HepG2 (cell line): ENCODE results near the gene SPTBN4. TPM values are rescaled to one million over a fixed set of nuclear protein-coding genes. Genes with fewer than 3 reads are reported as not detected.

ENCODE experiments used
- CHD4 ChIP-seq: fragments of 200-600 bp; sonication (generic); IDR thresholded peaks from 2 replicates; pipeline ENCODE4 v1.7.0; 2017; ENCODE audit warnings: mild to moderate bottlenecking, low read length, borderline replicate concordance
- ELF4 ChIP-seq: sonication (generic); formaldehyde crosslinking; IDR thresholded peaks from 2 replicates; pipeline ENCODE4 v1.5.0; 2020; ENCODE audit warnings: missing genetic modification reagents, mild to moderate bottlenecking, moderate library complexity, borderline replicate concordance
- FOXA3 ChIP-seq: IDR thresholded peaks from 2 replicates; pipeline ENCODE4 v1.6.1; 2016; ENCODE audit warnings: missing genetic modification reagents, missing compliant biosample characterization
- HNRNPH1 ChIP-seq: fragments of 200-400 bp; formaldehyde crosslinking; optimal IDR thresholded peaks from 2 replicates; pipeline ENCODE3; 2017; ENCODE audit warnings: mild to moderate bottlenecking, low read depth, low read length
- NFAT5 ChIP-seq: sonication (generic); formaldehyde crosslinking; IDR thresholded peaks from 2 replicates; pipeline ENCODE4 v1.4.0; 2020; ENCODE audit warnings: missing genetic modification reagents
- NFKBIZ ChIP-seq: IDR thresholded peaks from 2 replicates; pipeline ENCODE4 v1.6.1; 2018; ENCODE audit warnings: missing genetic modification reagents, missing compliant biosample characterization
- NR2F2 ChIP-seq: IDR thresholded peaks from 2 replicates; pipeline ENCODE4 v1.6.1; 2012; ENCODE audit warnings: low read depth, inconsistent platforms, borderline replicate concordance
- RAD21 ChIP-seq: fragments of 450-650 bp; formaldehyde crosslinking; IDR thresholded peaks from 2 replicates; pipeline ENCODE4 v1.5.0; 2020; ENCODE audit warnings: mild to moderate bottlenecking
- RXRA ChIP-seq: sonication (generic); formaldehyde crosslinking; IDR thresholded peaks from 2 replicates; pipeline ENCODE4 v1.5.1; 2020; ENCODE audit warnings: missing genetic modification reagents
- SIX1 ChIP-seq: sonication (generic); formaldehyde crosslinking; IDR thresholded peaks from 2 replicates; pipeline ENCODE4 v1.4.0; 2020; ENCODE audit warnings: missing genetic modification reagents, borderline replicate concordance
- TCF12 ChIP-seq, 2 experiments: fragments of 450-650 bp in 1 of 2; sonication (generic) in 1 of 2; formaldehyde crosslinking in 1 of 2; IDR thresholded peaks; 2 replicates each; pipeline versions ENCODE4 v1.6.1 to v1.8.0; 2017 to 2022; ENCODE audit warnings: antibody characterized with exemption in 1 of 2, mild to moderate bottlenecking in 1 of 2, missing genetic modification reagents in 1 of 2, moderate library complexity in 1 of 2
- TSC22D2 ChIP-seq: sonication (generic); formaldehyde crosslinking; IDR thresholded peaks from 2 replicates; pipeline ENCODE4 v1.5.1; 2020; ENCODE audit warnings: missing genetic modification reagents, mild to moderate bottlenecking, borderline replicate concordance
- ZBTB2 ChIP-seq: sonication (generic); formaldehyde crosslinking; IDR thresholded peaks from 2 replicates; pipeline ENCODE4 v1.8.0; 2022; ENCODE audit warnings: low read depth, missing genetic modification reagents
- ZBTB33 ChIP-seq: sonication (generic); formaldehyde crosslinking; IDR thresholded peaks from 2 replicates; pipeline ENCODE4 v1.4.0; 2020; ENCODE audit warnings: missing genetic modification reagents
- ZBTB34 ChIP-seq: sonication (generic); formaldehyde crosslinking; IDR thresholded peaks from 2 replicates; pipeline ENCODE4 v1.8.0; 2022; ENCODE audit warnings: mild to moderate bottlenecking, missing genetic modification reagents
- ZNF431 ChIP-seq: sonication (generic); formaldehyde crosslinking; IDR thresholded peaks from 2 replicates; pipeline ENCODE4 v1.9.0; 2022; ENCODE audit warnings: missing genetic modification reagents, low read depth, mild to moderate bottlenecking, borderline replicate concordance
- polyA plus RNA-seq, 8 experiments: library from polyadenylated mRNA; depleted of rRNA in 3 of 8; stranded (reverse) in 7 of 8; unstranded in 1 of 8; fragments of >200 nt; fragmentation: Illumina TruSeq in 4 of 8; extraction: Trizol in 4 of 8; gene quantifications; 2 replicates each; pipeline versions ENCODE4 v1.2.1 to v1.2.3, GENCODE V29; 2011 to 2016; ENCODE audit warnings: low read depth in 4 of 8, missing spikeins in 1 of 8, mixed read lengths in 1 of 8; ENCODE audit not compliant: insufficient read depth in 1 of 8
- total RNA-seq, 5 experiments: library from RNA; depleted of rRNA; stranded (reverse); fragments of >200 nt; fragmentation: Illumina TruSeq; extraction: Trizol; gene quantifications; 2 replicates each; pipeline ENCODE4 v1.2.3, GENCODE V29; 2016; ENCODE audit warnings: low read depth in 1 of 5

The SPTBN4 gene
- total and polyA plus RNA-seq, 2 of the 13 experiments (the other 11 are each of a cell fraction or from before 2014, with no cell fraction given) = 0.11 TPM

GRCh38 chr19:40443131-40443999 is 23.4 kb upstream of the SPTBN4 start (continued):
- TF ChIP-seq TCF12 (IDR thresholded peaks at IDR 0.05) (no peak), TCF12 (CRISPR knock-in tag; IDR thresholded peaks at IDR 0.05) (no peak), ZBTB34 (CRISPR knock-in tag) (no peak), ZNF431 (CRISPR knock-in tag) (no peak; the same call in 1 of the 2 replicates), CHD4 (no peak), FOXA3 (CRISPR knock-in tag) (peak; percentile 11; the same call in 1 of the 2 replicates), NFKBIZ (CRISPR knock-in tag) (0 out of 2 replicates have a peak, but pooled peaks have one; percentile 33), TSC22D2 (CRISPR knock-in tag) (no peak), HNRNPH1 (no peak), SIX1 (CRISPR knock-in tag) (no peak), ZBTB2 (CRISPR knock-in tag) (no peak), ZBTB33 (no peak), RXRA (CRISPR knock-in tag) (peak; percentile 76; the same call in 1 of the 2 replicates), ELF4 (CRISPR knock-in tag) (no peak; the same call in 1 of the 2 replicates), NFAT5 (no peak), NR2F2 (no peak), RAD21 (CRISPR knock-in tag) (peak; percentile 19)
